Nephron (organoid): ENCODE measurements around the gene TBCCD1.

Experiments used
- H3K27ac Mint-ChIP-seq, 3 experiments: 2 replicates each; pipeline ENCODE4 v1.8.0; 2020; ENCODE audit warnings: mixed read lengths in 3 of 3, mild to moderate bottlenecking in 2 of 3, moderate library complexity in 1 of 3
- H3K27me3 Mint-ChIP-seq: 2 replicates; pipeline ENCODE4 v1.8.0; 2021; ENCODE audit warnings: low read depth, mild to moderate bottlenecking, moderate library complexity, mixed read lengths
- H3K36me3 Mint-ChIP-seq: 2 replicates; pipeline ENCODE4 v1.8.0; 2020; ENCODE audit warnings: low read depth, mixed read lengths
- H3K4me1 Mint-ChIP-seq: 2 replicates; pipeline ENCODE4 v1.8.0; 2020; ENCODE audit warnings: mixed read lengths
- H3K4me3 Mint-ChIP-seq, 3 experiments: 2 replicates each; pipeline ENCODE4 v1.8.0; 2020; ENCODE audit warnings: mild to moderate bottlenecking in 3 of 3, mixed read lengths in 3 of 3, moderate library complexity in 2 of 3
- H3K9me3 Mint-ChIP-seq: 2 replicates; pipeline ENCODE4 v1.8.0; 2020; ENCODE audit warnings: mixed read lengths
- TF ChIP-seq, protein P1 (sequence below), 3 experiments: fragments of 200-600 bp; sonication (generic); IDR thresholded peaks; one replicate each; pipeline ENCODE4 v1.5.0; 2021; ENCODE audit warnings: antibody characterized with exemption in 3 of 3; ENCODE audit not compliant: unreplicated experiment in 3 of 3

TBCCD1 gene

DNA sequence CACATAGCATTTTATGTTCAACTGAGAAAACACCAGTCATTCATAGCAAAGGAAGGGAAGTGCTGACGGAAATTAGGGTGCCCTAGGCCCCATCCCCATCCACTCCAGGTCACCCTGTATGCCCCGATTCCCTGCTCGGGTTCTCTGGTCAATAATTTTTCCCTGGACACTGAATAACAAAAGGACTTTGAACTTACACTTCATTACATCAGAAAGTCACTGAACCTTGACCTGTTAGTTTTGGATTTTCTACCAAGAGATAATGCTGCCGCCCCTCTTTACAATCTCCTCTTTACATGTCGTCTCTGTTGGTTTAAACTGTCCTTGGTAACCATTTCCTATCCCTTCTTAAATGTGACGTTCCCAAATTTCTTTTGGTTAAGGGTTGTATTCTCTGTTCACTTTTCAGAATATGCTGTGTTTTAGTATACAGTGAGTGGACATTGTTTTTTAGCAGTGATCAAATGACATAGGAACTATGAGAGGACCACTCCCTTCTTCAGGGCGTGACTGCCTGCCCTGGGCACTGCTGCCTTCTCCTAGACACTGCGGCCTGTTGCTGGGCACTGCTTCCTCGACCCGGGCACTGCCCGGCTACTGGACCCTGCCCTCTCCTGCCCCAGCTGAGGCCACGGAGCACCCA lies 32.1 kb upstream of the TBCCD1 start:
- TF ChIP-seq, protein P1, sequence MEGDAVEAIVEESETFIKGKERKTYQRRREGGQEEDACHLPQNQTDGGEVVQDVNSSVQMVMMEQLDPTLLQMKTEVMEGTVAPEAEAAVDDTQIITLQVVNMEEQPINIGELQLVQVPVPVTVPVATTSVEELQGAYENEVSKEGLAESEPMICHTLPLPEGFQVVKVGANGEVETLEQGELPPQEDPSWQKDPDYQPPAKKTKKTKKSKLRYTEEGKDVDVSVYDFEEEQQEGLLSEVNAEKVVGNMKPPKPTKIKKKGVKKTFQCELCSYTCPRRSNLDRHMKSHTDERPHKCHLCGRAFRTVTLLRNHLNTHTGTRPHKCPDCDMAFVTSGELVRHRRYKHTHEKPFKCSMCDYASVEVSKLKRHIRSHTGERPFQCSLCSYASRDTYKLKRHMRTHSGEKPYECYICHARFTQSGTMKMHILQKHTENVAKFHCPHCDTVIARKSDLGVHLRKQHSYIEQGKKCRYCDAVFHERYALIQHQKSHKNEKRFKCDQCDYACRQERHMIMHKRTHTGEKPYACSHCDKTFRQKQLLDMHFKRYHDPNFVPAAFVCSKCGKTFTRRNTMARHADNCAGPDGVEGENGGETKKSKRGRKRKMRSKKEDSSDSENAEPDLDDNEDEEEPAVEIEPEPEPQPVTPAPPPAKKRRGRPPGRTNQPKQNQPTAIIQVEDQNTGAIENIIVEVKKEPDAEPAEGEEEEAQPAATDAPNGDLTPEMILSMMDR (IDR thresholded peaks at IDR 0.05; ENCODE audit: unreplicated experiment in 3 of 3) = no peak
- H3K4me1 Mint-ChIP-seq = no peaks in the 10 kb centered on the region
- peaks cover 4% of the 10 kb centered on the region for H3K27me3 Mint-ChIP-seq
- no peak overlapping the region for H3K4me3 Mint-ChIP-seq
- no peaks in the 10 kb centered on the region for H3K9me3 Mint-ChIP-seq
- no peaks in the 10 kb centered on the region for H3K36me3 Mint-ChIP-seq
- peak overlapping the region in 2 of 3 experiments; percentile 71 to 73 for H3K27ac Mint-ChIP-seq

DNA sequence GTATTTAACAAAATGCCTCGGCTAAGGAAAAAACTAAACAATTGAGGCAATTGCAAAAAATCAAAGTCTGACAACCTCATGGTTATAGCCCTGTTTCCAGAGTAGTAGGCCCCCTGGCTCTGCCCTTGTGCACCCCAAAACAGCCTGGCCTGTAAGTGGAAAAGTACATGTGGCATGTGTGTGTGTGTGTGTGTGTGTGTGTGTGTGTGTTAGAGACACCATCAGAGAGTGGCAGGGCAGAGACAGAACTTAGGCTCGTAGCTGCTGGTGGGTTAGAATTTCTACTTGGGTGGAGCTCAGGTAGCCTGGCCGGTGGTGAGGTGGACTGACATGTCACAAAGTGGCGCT lies 31.6 kb upstream of the TBCCD1 start:
- H3K36me3 Mint-ChIP-seq = no peaks in the 10 kb centered on the region

DNA sequence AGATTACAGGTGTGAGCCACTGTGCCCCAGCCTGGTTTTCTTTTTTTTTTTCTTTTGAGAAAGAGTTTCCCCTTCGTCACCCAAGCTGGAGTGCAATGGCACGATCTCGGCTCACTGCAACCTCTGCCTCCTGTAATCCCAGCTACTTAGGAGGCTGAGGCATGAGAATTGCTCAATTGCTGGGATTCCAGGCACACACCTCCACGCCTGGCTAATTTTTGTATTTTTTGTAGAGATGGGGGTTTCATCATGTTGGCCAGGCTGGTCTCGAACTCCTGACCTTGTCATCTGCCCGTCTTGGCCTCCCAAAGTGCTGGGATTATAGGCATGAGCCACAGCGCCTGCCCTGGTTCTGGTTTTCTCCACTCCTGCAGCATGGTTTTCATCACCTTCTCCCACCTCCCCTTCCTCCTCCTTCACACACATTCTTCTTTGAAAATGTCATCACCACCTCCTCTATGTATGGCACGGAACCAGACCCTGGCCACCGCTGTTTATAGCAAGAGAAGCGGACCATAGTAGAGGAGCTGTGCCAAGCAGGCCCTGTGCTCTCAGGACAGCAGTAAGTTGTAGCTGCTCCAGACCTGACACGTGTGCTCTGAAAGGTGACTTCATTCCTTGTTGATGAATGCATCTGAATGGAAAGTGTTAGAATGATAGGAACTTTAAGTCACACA lies 31.1 kb upstream of the TBCCD1 start:
- H3K27ac Mint-ChIP-seq = peak overlapping the region in 2 of 3 experiments; percentile 72 to 73
- no peaks in the 10 kb centered on the region for H3K36me3 Mint-ChIP-seq
- H3K4me3 Mint-ChIP-seq = no peak overlapping the region
- no peaks in the 10 kb centered on the region for H3K9me3 Mint-ChIP-seq
- peaks cover 4% of the 10 kb centered on the region for H3K27me3 Mint-ChIP-seq
- TF ChIP-seq, protein P1 (IDR thresholded peaks at IDR 0.05; ENCODE audit: unreplicated experiment in 3 of 3) = no peak
- H3K4me1 Mint-ChIP-seq = no peaks in the 10 kb centered on the region

More for the DNA sequence above, 31.6 kb upstream of the TBCCD1 start:
- TF ChIP-seq, protein P1 (IDR thresholded peaks at IDR 0.05; ENCODE audit: unreplicated experiment in 3 of 3) = no peak
- H3K4me1 Mint-ChIP-seq = no peaks in the 10 kb centered on the region
- H3K27me3 Mint-ChIP-seq = peaks cover 4% of the 10 kb centered on the region
- peak overlapping the region in 2 of 3 experiments; percentile 71 to 73 for H3K27ac Mint-ChIP-seq
- H3K4me3 Mint-ChIP-seq = no peak overlapping the region
- no peaks in the 10 kb centered on the region for H3K9me3 Mint-ChIP-seq

DNA sequence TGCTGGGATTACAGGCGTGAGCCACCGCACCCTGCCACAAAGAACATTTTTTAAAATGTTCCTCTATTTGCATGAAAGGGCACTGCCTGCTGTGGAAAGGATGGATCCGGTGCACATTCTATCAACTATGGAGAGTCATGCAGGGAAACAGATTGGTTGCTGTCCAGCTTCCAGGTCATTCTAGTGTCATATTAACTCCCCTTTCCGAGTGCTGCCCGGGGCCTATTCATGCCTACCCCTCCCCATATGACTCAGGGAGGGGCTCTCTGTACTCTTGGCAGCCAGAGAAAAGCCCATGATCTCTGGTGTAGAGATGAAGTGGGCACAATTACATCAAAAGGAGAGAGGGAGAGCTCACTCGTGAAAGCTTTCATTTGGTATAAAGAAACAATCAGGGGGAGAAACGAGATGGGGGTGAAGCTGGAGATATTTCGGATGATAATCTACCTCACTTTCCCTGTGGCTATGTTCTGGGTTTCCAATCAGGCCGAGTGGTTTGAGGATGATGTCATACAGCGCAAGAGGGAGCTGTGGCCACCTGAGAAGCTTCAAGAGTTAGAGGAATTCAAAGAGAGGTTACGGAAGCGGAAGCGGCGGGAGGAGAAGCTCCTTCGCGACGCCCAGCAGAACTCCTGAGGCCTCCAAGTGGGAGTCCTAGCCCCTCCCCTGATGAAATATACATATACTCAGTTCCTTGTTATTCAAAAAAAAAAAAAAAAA lies 29.6 kb upstream of the TBCCD1 start:
- Mint-ChIP-seq H3K27me3 (peaks cover 6% of the 10 kb centered on the region), H3K4me1 (no peaks in the 10 kb centered on the region), H3K27ac (no peak overlapping the region), H3K4me3 (peak overlapping the region in 2 of 3 experiments; percentile 29 to 44), H3K9me3 (no peaks in the 10 kb centered on the region), H3K36me3 (no peaks in the 10 kb centered on the region)
- TF ChIP-seq, protein P1 (IDR thresholded peaks at IDR 0.05; ENCODE audit: unreplicated experiment in 3 of 3) = no peak

DNA sequence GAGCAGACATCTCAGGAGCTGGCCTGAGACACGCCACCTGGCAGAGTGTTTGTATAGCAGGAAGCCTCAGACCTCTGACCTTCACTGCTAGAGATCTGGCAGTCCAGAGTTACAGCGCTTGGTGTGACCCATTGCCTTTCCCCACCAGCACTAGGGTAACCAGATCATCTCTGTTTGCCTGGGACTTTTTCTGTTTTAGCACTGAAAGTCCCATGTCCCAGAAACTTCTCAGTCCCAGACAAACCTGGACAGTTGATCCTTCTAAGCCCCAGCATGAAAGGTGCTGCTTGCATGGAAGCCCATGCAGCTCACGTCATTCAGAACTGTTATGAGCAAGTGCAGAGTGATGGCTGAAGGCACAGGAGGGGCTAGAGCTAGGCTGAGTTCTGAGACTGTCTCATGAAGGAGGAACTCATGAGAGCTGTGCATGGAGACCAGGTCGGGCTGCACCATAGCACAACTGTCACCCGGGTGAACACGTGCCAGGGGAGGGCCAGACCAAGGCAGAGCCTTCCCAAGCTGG lies 27.5 kb upstream of the TBCCD1 start:
- no peak overlapping the region for H3K4me3 Mint-ChIP-seq
- no peaks in the 10 kb centered on the region for H3K9me3 Mint-ChIP-seq
- H3K4me1 Mint-ChIP-seq = no peaks in the 10 kb centered on the region
- no peak overlapping the region for H3K27ac Mint-ChIP-seq
- H3K27me3 Mint-ChIP-seq = peaks cover 6% of the 10 kb centered on the region
- no peaks in the 10 kb centered on the region for H3K36me3 Mint-ChIP-seq
- TF ChIP-seq, protein P1 (IDR thresholded peaks at IDR 0.05; ENCODE audit: unreplicated experiment in 3 of 3) = no peak
